Caco-2 (cell line): ENCODE data around the gene ZNF649. TPM values are rescaled to one million over a fixed set of nuclear protein-coding genes. Genes with fewer than 3 reads are reported as not detected.

Experiments used
- BruUV-seq: library from RNA; stranded (reverse); fragments of 400-500 nt; replicated peaks from 2 replicates; lab custom pipeline; 2021; lab: Mats Ljungman, UMichigan
- CTCF ChIA-PET: fragments of 300-600 bp; sonication (Branson Sonifier 250); formaldehyde crosslinking; loops from one replicate; lab custom pipeline; 2022; ENCODE audit warnings: antibody characterized with exemption; lab: Charles Lee
- POLR2A ChIA-PET: fragments of 300-600 bp; sonication (Branson Sonifier 250); formaldehyde crosslinking; loops from one replicate; lab custom pipeline; 2022; ENCODE audit warnings: antibody characterized with exemption; lab: Charles Lee
- DNase-seq, 2 experiments: peaks; one replicate each; pipeline versions ENCODE4 v3.0.0 to v3.0.0-alpha.2; 2020 to 2022
- H3K27me3 ChIP-seq: replicated peaks from 2 replicates; pipeline ENCODE4 v1.6.0; 2011; ENCODE audit warnings: low read length; ENCODE audit not compliant: control insufficient read depth, insufficient read depth
- H3K36me3 ChIP-seq: 2 replicates; pipeline ENCODE4 v1.5.1; 2011; ENCODE audit warnings: low read length; ENCODE audit not compliant: control insufficient read depth, insufficient read depth
- H3K4me1 ChIP-seq: fragments of 250-450 bp; sonication (Bioruptor Pico); 2 replicates; pipeline ENCODE4 v1.5.1; 2020; ENCODE audit warnings: mild to moderate bottlenecking
- H3K4me3 ChIP-seq: 2 replicates; pipeline ENCODE4 v1.5.1; 2011; ENCODE audit warnings: low read depth, mild to moderate bottlenecking, control low read depth, low read length
- H3K9me3 ChIP-seq: fragments of 250-450 bp; sonication (Bioruptor Pico); 2 replicates; pipeline ENCODE4 v1.5.1; 2020; ENCODE audit warnings: mild to moderate bottlenecking, moderate library complexity
- H3K27ac Mint-ChIP-seq: one replicate; pipeline ENCODE4 v1.8.0; 2022; ENCODE audit warnings: mixed read lengths; ENCODE audit not compliant: unreplicated experiment
- H3K27me3 Mint-ChIP-seq: one replicate; pipeline ENCODE4 v1.8.0; 2022; ENCODE audit warnings: mixed read lengths; ENCODE audit not compliant: insufficient read depth, unreplicated experiment
- H3K36me3 Mint-ChIP-seq: one replicate; pipeline ENCODE4 v1.8.0; 2022; ENCODE audit warnings: mild to moderate bottlenecking, mixed read lengths; ENCODE audit not compliant: insufficient read depth, unreplicated experiment
- H3K4me1 Mint-ChIP-seq: one replicate; pipeline ENCODE4 v1.8.0; 2022; ENCODE audit warnings: low read depth, mixed read lengths; ENCODE audit not compliant: unreplicated experiment
- H3K4me3 Mint-ChIP-seq: one replicate; pipeline ENCODE4 v1.8.0; 2022; ENCODE audit warnings: mild to moderate bottlenecking, moderate library complexity, mixed read lengths; ENCODE audit not compliant: unreplicated experiment
- H3K9me3 Mint-ChIP-seq: one replicate; pipeline ENCODE4 v1.8.0; 2022; ENCODE audit warnings: mixed read lengths; ENCODE audit not compliant: unreplicated experiment
- intact Hi-C: fragments of 100-400 bp; cut with micrococcal nuclease; formaldehyde crosslinking; loops from one replicate; pipeline ENCODE4 v1.10.0; 2022; ENCODE audit not compliant: unreplicated experiment
- total RNA-seq: library from RNA; stranded (reverse); gene quantifications from 2 replicates; pipeline ENCODE4 v1.2.3, GENCODE V29; 2022
- TF ChIP-seq, protein P1 (sequence below), 2 experiments: fragments of 200-600 bp in 1 of 2; IDR thresholded peaks; 1 replicate in 1 of 2; 2 replicates in 1 of 2; pipeline versions ENCODE4 v1.5.1 to v1.8.0; 2011 to 2022; ENCODE audit warnings: antibody characterized with exemption in 1 of 2, control low read depth in 1 of 2, inconsistent platforms in 1 of 2, low read depth in 1 of 2, low read length in 1 of 2, mild to moderate bottlenecking in 1 of 2, moderate library complexity in 1 of 2; ENCODE audit not compliant: insufficient read depth in 1 of 2, severe bottlenecking in 1 of 2, unreplicated experiment in 1 of 2

Gene ZNF649
- total RNA-seq, 1 experiment from 2014 or later = 7.9 TPM

DNA sequence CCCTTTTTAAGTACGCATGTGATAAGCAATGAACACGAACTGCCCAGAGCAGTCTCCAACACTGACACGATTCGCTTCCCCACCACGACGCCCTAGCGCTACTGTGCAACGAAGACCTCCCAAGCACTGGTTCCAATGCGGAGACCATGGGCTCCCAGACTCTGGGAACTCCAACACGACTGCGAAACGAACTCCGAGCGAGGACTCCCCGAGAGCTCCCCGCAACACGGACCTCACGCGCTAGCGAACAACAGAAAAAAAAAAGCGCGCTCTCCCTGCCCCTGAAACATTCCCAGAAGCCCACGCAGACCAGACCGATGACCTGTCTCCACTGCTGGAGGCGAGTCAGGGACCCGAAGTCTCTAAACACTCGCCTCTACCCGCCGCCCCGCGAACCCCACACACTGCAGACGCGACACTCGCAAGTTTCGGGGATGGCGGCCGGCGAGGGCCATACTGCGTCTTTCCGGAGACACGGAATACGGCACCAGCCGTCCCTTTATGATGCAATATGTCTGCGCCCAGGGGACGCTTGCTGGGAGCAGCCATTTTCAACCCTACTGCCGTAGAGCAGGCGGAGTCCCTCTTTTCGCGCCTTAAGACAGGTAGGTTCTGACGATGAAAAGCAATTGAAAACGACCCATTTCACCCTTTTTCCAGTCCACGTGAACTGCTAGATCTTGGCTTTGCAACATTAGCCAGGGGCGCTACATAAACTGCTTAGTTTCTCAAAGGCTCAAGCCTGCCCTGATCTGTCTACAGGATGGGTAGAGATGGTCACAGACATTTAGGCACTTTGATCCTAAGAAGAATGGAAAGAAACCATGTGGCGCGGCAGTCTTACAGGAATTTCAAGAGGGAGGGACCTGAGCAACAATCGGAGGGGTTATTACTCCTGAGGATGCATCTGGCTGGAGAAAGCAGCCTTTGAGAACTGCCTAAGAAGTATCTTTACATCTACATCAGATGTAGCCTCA lies 17.0 kb downstream of the ZNF649 start, which contains the start of gene ZNF577:
Gene ZNF577 (minus strand): TSS at position 430 of the 977 bp plus-strand sequence. CDS start 7,569 bp downstream, outside the sequence.
- CTCF ChIA-PET = no interaction called here
- TF ChIP-seq, protein P1, sequence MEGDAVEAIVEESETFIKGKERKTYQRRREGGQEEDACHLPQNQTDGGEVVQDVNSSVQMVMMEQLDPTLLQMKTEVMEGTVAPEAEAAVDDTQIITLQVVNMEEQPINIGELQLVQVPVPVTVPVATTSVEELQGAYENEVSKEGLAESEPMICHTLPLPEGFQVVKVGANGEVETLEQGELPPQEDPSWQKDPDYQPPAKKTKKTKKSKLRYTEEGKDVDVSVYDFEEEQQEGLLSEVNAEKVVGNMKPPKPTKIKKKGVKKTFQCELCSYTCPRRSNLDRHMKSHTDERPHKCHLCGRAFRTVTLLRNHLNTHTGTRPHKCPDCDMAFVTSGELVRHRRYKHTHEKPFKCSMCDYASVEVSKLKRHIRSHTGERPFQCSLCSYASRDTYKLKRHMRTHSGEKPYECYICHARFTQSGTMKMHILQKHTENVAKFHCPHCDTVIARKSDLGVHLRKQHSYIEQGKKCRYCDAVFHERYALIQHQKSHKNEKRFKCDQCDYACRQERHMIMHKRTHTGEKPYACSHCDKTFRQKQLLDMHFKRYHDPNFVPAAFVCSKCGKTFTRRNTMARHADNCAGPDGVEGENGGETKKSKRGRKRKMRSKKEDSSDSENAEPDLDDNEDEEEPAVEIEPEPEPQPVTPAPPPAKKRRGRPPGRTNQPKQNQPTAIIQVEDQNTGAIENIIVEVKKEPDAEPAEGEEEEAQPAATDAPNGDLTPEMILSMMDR (IDR thresholded peaks at IDR 0.05; ENCODE audit: insufficient read depth in 1 of 2, low read depth in 1 of 2, low read length in 1 of 2, severe bottlenecking in 1 of 2, unreplicated experiment in 1 of 2) = no peak
- peak within 1 kb of the TSS; percentile 65 for H3K4me3 ChIP-seq
- Mint-ChIP-seq H3K36me3 (peaks cover 31% of the 10 kb centered on the region), H3K27me3 (no peaks in the 10 kb centered on the region), H3K4me3 (peak within 1 kb of the TSS; percentile 95), H3K27ac (peak within 1 kb of the TSS; percentile 98), H3K4me1 (no peaks in the 10 kb centered on the region), H3K9me3 (peaks cover 59% of the 10 kb centered on the region)
- 0 out of 2 replicates have a peak, but pooled peaks cover 3% of the 10 kb centered on the region for H3K4me1 ChIP-seq
- intact Hi-C loops = loop anchor here (2.0 kb wide), 1 partner anchor 17 kb away; the partner anchor contains the start of gene ZNF649
- H3K36me3 ChIP-seq = peaks cover 6% of the 10 kb centered on the region
- peaks cover 47% of the 10 kb centered on the region for H3K9me3 ChIP-seq
- H3K27me3 ChIP-seq = no peaks in the 10 kb centered on the region
- BruUV-seq = TSS peak; percentile 78
- DNase-seq = peak; percentile 92 to 94
- POLR2A ChIA-PET = no interaction called here

DNA sequence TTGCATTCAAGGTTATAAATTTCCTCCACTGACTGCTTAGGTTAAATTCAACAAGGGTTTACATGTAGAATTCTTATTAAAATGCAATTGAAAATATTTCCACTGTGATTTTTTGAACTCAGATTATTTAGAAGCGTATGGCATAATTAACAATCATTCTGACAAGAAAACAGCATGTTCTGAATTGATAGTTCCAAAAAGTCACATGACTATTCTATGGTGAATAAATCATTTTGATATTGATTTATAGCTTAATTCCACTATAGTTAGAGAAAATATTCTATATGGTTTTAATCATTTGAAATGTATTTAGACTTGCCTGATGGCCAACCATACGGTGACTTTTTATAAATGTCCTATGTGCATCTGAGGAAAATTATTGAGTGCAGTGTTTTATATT lies 20.1 kb downstream of the ZNF649 start:
- no TSS peak for BruUV-seq
- CTCF ChIA-PET = no interaction called here
- H3K4me3 ChIP-seq = no peak overlapping the region
- no peak overlapping the region for H3K27ac Mint-ChIP-seq
- POLR2A ChIA-PET = no interaction called here
- no peak for DNase-seq
- TF ChIP-seq, protein P1 (IDR thresholded peaks at IDR 0.05; ENCODE audit: insufficient read depth in 1 of 2, low read depth in 1 of 2, low read length in 1 of 2, severe bottlenecking in 1 of 2, unreplicated experiment in 1 of 2) = no peak
- intact Hi-C loops = no loop called here
- H3K36me3 ChIP-seq = no peaks in the 10 kb centered on the region
- no peaks in the 10 kb centered on the region for H3K27me3 Mint-ChIP-seq
- H3K27me3 ChIP-seq = no peaks in the 10 kb centered on the region
- H3K4me1 Mint-ChIP-seq = no peaks in the 10 kb centered on the region
- peaks cover 28% of the 10 kb centered on the region for H3K9me3 ChIP-seq
- H3K4me1 ChIP-seq = 0 out of 2 replicates have a peak, but pooled peaks cover 3% of the 10 kb centered on the region
- peaks cover 19% of the 10 kb centered on the region for H3K36me3 Mint-ChIP-seq
- no peak overlapping the region for H3K4me3 Mint-ChIP-seq
- H3K9me3 Mint-ChIP-seq = peaks cover 61% of the 10 kb centered on the region

DNA sequence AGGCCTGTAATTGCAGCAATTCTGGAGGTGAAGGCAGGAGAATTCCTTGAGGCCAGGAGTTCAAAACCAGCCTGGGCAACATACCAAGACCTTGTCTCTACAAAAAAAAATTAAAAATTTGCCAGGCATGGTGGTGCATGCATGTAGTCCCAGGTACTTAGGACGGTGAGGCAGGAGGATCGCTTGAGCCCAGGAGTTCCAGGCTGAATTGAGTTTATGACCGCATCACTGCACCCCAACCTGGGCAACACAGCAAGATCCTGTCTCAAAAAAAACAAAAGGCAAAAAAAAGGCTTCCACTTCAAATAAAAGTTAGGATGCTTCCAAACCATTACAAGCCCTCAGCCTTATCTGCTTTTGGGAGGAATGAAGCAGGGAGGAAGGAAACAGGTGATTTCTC lies 22.3 kb downstream of the ZNF649 start:
- BruUV-seq = no TSS peak
- Mint-ChIP-seq H3K4me1 (no peaks in the 10 kb centered on the region), H3K36me3 (peaks cover 9% of the 10 kb centered on the region), H3K9me3 (peaks cover 45% of the 10 kb centered on the region), H3K27ac (no peak overlapping the region), H3K4me3 (no peak overlapping the region), H3K27me3 (no peaks in the 10 kb centered on the region)
- TF ChIP-seq, protein P1 (IDR thresholded peaks at IDR 0.05; ENCODE audit: insufficient read depth in 1 of 2, low read depth in 1 of 2, low read length in 1 of 2, severe bottlenecking in 1 of 2, unreplicated experiment in 1 of 2) = no peak
- no peak for DNase-seq
- CTCF ChIA-PET = no interaction called here
- POLR2A ChIA-PET = no interaction called here
- H3K36me3 ChIP-seq = no peaks in the 10 kb centered on the region
- H3K27me3 ChIP-seq = no peaks in the 10 kb centered on the region
- H3K4me1 ChIP-seq = 0 out of 2 replicates have a peak, but pooled peaks cover 3% of the 10 kb centered on the region
- H3K9me3 ChIP-seq = peaks cover 15% of the 10 kb centered on the region
- H3K4me3 ChIP-seq = no peak overlapping the region
- intact Hi-C loops = no loop called here
